IMR-90 (cell line): Measurements from ENCODE around the gene ADAMTS9.

ENCODE experiments used
- BHLHE40 ChIP-seq: fragments of 150-350 bp; IDR thresholded peaks from 2 replicates; pipeline ENCODE4 v1.6.1; 2016; ENCODE audit warnings: mild to moderate bottlenecking, low read depth, low read length
- CEBPB ChIP-seq: IDR thresholded peaks from 2 replicates; pipeline ENCODE4 v1.6.1; 2012; ENCODE audit warnings: low read depth, low read length, improper control_type of control experiment
- CHD1 ChIP-seq: IDR thresholded peaks from 2 replicates; pipeline ENCODE4 v1.6.1; 2012; ENCODE audit warnings: low read depth, low read length, improper control_type of control experiment
- MAFK ChIP-seq: IDR thresholded peaks from 2 replicates; pipeline ENCODE4 v1.6.1; 2012; ENCODE audit warnings: low read depth, low read length, improper control_type of control experiment
- MXI1 ChIP-seq: IDR thresholded peaks from 2 replicates; pipeline ENCODE4 v1.6.1; 2012; ENCODE audit warnings: low read depth, mild to moderate bottlenecking, low read length, moderate library complexity, borderline replicate concordance
- POLR2A ChIP-seq: IDR thresholded peaks from 2 replicates; pipeline ENCODE4 v1.6.1; 2012; ENCODE audit warnings: mild to moderate bottlenecking, low read depth, low read length
- RAD21 ChIP-seq: IDR thresholded peaks from 2 replicates; pipeline ENCODE4 v1.6.1; 2012; ENCODE audit warnings: low read length, improper control_type of control experiment
- RCOR1 ChIP-seq: IDR thresholded peaks from 2 replicates; pipeline ENCODE4 v1.6.1; 2012; ENCODE audit warnings: mild to moderate bottlenecking, low read length, improper control_type of control experiment; ENCODE audit not compliant: insufficient replicate concordance
- RFX5 ChIP-seq: IDR thresholded peaks from 2 replicates; pipeline ENCODE4 v1.8.0; 2012; ENCODE audit warnings: low read depth, mild to moderate bottlenecking, low read length, moderate library complexity
- SMC3 ChIP-seq: fragments of 150-350 bp; IDR thresholded peaks from 2 replicates; pipeline ENCODE4 v1.6.1; 2016; ENCODE audit warnings: low read depth, mild to moderate bottlenecking, antibody characterized with exemption, low read length, moderate library complexity
- TF ChIP-seq, protein P1 (sequence below): conservative IDR thresholded peaks from 2 replicates; pipeline ENCODE4 v1.5.1; 2012; ENCODE audit warnings: mild to moderate bottlenecking, low read depth, low read length, improper control_type of control experiment
- TF ChIP-seq, protein P2 (sequence below): fragments of 150-350 bp; IDR thresholded peaks from 2 replicates; pipeline ENCODE4 v1.6.1; 2017; ENCODE audit warnings: mild to moderate bottlenecking, antibody characterized with exemption, low read length, low read depth
- TF ChIP-seq, protein P3 (sequence below): fragments of 150-350 bp; IDR thresholded peaks from 2 replicates; pipeline ENCODE4 v1.6.1; 2016; ENCODE audit warnings: low read depth, mild to moderate bottlenecking, low read length, moderate library complexity, borderline replicate concordance

DNA sequence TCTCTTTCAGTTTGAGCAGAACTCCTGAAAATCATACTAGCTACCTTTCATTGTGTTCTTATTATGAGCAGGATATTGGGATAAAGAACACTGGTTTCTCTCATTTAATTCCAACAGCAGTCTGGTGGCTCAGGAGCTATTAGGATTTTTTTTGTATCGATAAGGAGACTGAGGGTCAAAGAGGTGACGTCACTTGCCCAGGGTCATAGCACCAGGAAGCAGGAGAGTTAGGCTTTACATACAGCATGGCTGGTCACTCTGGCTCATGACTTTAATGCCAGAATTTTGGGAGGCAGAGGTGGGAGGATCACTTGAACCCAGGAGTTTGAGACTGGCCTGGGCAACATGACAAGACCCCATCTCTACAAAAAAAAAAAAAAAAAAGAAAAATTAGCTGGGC, 113.6 kb downstream of the ADAMTS9 start:
- TF ChIP-seq, protein P1, sequence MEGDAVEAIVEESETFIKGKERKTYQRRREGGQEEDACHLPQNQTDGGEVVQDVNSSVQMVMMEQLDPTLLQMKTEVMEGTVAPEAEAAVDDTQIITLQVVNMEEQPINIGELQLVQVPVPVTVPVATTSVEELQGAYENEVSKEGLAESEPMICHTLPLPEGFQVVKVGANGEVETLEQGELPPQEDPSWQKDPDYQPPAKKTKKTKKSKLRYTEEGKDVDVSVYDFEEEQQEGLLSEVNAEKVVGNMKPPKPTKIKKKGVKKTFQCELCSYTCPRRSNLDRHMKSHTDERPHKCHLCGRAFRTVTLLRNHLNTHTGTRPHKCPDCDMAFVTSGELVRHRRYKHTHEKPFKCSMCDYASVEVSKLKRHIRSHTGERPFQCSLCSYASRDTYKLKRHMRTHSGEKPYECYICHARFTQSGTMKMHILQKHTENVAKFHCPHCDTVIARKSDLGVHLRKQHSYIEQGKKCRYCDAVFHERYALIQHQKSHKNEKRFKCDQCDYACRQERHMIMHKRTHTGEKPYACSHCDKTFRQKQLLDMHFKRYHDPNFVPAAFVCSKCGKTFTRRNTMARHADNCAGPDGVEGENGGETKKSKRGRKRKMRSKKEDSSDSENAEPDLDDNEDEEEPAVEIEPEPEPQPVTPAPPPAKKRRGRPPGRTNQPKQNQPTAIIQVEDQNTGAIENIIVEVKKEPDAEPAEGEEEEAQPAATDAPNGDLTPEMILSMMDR, result no peak
- TF ChIP-seq, protein P2, sequence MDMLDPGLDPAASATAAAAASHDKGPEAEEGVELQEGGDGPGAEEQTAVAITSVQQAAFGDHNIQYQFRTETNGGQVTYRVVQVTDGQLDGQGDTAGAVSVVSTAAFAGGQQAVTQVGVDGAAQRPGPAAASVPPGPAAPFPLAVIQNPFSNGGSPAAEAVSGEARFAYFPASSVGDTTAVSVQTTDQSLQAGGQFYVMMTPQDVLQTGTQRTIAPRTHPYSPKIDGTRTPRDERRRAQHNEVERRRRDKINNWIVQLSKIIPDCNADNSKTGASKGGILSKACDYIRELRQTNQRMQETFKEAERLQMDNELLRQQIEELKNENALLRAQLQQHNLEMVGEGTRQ, result no peak
- no peak for TF ChIP-seq POLR2A
- no peak for TF ChIP-seq MXI1
- TF ChIP-seq RCOR1, result no peak
- TF ChIP-seq CEBPB, result no peak
- TF ChIP-seq RFX5, result no peak
- no peak for TF ChIP-seq SMC3
- TF ChIP-seq, protein P3, sequence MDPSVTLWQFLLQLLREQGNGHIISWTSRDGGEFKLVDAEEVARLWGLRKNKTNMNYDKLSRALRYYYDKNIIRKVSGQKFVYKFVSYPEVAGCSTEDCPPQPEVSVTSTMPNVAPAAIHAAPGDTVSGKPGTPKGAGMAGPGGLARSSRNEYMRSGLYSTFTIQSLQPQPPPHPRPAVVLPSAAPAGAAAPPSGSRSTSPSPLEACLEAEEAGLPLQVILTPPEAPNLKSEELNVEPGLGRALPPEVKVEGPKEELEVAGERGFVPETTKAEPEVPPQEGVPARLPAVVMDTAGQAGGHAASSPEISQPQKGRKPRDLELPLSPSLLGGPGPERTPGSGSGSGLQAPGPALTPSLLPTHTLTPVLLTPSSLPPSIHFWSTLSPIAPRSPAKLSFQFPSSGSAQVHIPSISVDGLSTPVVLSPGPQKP, result no peak
- TF ChIP-seq RAD21, result no peak
- TF ChIP-seq BHLHE40, result no peak
- TF ChIP-seq MAFK, result no peak
- no peak for TF ChIP-seq CHD1
